Measurements from ENCODE around the gene HS2ST1. TPM values are rescaled to one million over a fixed set of nuclear protein-coding genes. Genes with fewer than 3 reads are reported as not detected.
"Not testable (repeated sequence)": the region's sequence is repeated elsewhere in the genome, so short reads cannot be mapped to it uniquely, and the experiment has no call there.

Gene HS2ST1
- total RNA-seq, 1 donor from 2014 or later, result 17.1 TPM

DNA sequence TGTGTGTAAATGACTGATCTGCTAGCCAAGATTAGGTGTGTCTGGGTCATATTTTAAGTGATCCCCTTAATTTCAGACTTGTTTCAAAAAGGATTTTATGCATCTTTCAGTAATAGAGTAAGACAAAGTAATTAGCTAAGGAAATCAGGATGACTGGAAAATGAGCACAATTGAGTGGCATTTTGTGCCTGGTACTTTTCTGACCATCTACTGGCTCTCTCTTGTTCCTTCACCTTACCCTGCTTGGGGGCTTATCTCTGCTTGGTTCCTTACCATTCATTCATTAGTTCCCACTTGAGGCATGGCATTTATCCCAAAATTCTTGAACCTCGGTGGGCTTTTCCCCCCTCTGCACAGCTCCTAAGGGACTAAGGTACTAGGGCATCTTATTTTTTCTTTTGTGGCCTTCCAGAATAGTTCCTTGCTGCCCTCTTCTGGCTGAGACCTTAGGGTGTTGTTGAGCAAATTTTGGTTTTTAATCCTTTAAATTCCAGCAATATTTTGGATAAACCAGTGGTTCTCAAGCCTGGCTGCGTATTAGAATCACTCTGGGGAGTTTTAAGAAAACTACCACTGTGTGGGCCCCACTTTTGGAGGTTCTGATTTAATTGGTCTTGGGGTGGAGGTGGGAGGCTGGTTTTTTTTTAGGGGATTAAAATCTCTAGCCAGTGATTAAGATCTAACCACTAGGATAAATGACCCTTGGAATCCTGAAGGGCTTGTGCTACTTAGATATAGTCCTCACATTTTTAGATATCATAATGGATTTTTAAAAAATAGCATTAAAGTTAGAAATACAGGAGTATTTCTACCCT lies 50.8 kb downstream of the HS2ST1 start:
- intact Hi-C loops (cut with micrococcal nuclease), result loop anchor here (1.0 to 5.0 kb wide), 3 partner anchors 48 to 585 kb away; no protein-coding TSS in a partner anchor

DNA sequence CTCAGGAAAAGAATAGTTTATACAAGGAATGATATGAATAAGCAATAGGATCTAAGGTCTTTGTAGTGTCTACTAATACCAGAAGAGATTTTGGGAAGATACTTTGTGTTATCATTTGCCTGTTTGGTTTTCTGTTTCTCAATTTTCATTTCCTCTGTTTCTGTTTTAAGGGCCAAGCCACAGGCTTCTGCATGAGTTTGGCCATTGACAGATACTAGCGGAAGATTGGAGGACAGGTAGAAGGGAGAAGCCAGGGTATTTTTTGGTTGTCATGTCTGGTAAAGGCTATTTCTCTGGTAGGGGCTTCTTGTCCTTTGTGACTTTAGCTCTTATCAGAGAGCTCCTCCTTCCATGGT lies 51.4 kb downstream of the HS2ST1 start:
- intact Hi-C loops (cut with micrococcal nuclease), result loop anchor here (1.0 to 5.0 kb wide), 3 partner anchors 49 to 586 kb away; no protein-coding TSS in a partner anchor

DNA sequence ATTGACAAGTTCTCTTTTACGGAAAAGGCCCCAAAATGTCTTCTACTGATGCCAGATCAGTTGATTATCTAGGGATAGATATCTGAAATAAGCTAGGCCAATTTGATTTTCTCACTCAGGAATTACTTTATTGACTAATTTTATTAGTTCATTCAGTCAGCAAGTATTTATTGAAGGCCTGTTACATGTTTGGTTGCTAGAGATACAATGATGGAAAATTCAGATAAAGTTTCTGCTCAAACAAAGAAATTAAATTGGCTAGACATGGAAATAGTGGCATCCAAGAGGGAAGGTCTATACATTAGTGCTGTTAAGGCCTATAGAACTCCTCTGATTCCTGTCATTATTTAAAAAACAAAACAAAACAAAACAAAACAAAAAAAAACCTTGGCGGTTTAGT lies 56.5 kb downstream of the HS2ST1 start:
- intact Hi-C loops (cut with micrococcal nuclease), result no loop called here

DNA sequence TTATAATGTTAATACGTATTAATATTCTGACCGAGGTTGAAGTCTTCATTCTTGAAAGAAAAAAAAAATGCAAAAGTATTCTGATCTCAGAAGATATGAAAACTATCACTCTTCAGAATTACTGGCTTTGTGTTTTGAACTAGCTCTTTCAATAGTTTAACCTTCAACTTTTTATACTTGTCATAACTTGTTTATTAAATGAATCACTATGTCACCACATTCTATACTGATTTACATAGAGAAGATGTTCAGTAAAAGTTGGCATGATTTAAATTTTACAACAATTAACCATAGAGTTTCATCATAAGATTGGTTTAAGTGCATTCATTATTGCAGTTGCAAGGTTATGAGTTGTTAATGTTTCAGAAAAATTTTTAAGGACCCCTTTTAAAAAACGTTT lies 57.3 kb downstream of the HS2ST1 start:
- intact Hi-C loops (cut with micrococcal nuclease), result no loop called here

DNA sequence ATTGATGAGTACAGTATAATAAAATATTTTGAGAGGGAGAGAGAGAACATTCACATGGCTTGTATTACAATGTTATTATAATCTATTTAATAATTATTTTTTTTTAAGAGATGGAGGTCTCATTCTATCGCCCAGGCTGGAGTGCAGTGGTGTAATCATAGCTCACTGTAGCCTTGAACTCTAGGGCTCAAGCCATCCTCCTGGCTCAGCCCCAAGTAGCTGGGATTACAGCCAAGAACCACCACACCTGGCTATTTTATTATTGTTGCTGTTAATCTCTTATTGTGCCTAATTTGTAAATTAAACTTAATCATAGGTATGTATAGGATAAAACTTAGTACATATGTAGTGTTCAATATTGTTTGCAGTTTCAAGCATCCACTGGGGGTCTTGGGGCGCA lies 57.8 kb downstream of the HS2ST1 start:
- intact Hi-C loops (cut with micrococcal nuclease), result no loop called here

DNA sequence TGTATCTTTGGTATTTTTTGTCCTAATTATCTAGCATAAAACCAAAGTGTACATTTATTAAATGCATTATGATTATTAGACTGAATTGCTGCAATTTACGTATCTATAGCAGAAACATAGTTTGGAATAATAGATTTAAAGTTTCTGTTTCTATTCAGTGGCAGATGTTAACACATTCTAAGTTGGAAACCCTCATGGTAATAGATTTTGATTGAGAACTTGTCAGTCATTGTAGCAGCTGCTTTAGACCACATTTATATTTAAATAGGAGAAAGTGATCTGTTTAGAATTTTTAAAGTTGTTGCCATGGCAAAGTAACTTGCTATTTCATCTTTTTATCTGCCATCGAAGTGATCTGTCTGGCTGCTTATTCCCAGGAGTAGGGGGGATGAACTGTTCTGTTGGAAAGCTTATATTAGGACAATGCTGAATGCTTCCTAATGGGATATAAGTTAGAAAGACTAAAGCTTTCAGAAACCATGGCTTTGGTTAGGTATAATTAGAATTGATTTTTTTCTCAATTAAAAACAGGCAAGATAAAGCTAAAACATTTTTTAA lies 61.6 kb downstream of the HS2ST1 start:
- intact Hi-C loops (cut with micrococcal nuclease), result no loop called here

DNA sequence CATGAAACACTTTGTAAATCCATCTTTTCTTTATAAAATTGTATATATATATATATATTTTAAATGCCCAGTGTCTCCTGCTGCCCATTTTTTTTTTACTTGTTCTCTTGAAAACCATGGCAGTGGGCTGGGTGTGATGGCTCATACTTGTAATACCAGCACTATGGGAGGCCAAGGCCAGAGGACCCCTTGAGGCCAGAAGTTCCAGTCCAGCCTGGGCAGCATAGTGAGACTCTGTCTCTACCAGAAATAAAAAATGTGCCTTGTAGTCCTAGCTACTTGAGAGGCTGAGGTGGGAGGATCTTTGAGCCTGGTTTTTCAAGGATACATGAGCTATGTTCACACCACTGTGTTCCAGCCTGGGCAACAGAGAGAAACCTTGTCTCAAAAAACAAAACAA lies 62.2 kb downstream of the HS2ST1 start:
- intact Hi-C loops (cut with micrococcal nuclease), result no loop called here

DNA sequence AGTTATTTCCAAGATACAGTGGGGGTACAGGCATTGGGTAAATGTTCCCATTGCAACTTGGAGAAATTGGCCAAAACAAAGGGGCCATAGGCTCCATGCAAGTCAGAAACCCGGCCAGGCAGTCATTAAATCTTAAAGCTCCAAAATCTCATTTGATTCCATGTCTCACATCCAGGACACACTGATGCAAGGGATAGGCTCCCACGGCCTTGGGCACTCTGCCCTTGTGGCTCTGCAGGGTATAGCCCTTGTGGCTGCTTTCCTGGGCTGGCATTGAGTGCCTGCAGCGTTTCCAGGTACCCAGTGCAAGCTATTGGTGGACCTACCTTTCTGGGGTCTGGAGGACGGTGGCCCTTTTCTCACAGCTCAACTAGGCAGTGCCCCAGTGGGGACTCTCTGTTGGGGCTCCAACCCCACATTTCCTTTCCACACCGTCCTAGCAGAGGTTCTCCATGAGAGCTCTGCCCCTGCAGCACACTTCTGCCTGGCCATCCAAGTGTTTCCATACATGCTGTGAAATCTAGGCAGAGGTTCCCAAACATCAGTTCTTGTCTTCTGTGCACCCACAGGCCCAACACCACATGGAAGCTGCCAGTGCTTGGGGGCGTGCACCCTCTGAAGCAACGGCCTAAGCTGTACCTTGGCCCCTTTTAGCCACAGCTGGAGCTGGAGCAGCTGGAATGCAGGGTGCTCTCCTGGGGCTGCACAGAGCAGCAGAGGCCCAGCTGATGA lies 67.2 kb downstream of the HS2ST1 start:
- intact Hi-C loops (cut with micrococcal nuclease), result no loop called here

DNA sequence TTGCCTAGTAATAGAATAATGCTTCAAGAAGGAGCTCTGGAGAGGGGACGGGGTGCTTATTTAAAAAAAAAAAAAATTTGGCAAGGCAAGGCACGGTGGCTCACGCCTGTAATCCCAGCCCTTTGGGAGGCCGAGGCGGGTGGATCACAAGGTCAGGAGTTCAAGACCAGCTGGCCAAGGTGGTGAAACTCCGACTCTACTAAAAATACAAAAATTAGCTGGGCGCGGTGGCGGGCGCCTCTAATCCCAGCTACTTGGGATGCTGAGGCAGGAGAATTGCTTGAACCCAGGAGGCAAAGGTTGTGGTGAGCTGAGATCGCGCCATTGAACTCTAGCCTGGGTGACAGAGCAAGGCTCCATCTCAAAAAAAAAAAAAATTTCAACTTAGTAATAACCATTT lies 69.2 kb downstream of the HS2ST1 start:
- intact Hi-C loops (cut with micrococcal nuclease), result not testable (repeated sequence)

DNA sequence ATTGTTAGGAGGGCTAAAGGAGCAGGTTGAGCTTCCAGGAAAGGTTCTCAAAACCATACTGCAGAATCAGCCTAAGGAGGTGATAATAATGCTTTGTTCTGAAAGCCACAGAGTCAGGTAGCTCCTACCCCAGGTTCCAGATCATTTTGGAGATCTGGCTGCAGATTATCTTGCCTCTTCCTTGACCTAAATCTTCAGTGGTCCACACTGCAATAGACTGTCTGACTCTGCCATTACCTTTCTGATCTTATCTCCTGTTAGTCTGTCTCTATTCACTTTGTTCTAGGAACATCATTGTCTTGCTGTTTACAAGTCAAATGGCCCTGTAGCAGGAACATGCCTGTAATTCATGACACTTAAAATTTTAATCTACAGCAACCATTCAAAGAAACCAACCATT lies 73.0 kb downstream of the HS2ST1 start:
- intact Hi-C loops (cut with micrococcal nuclease), result no loop called here

DNA sequence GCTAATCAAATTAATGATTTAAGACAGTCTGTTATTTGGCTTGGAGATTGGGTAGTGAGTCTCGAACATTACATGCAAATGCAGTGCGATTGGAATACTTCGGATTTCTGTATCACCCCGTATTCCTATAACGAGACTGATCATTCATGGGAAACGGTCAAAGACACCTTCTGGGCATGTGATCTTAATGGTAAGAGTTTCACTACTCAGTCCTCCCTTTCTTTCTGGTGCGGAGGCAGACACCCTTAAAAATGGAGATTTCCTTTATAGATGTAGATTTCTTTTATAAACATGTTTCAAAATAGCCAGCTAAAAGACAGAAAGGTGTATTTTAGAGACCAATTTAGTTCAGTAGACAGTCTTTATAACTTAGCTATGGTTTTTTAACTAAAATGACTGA lies 74.4 kb downstream of the HS2ST1 start:
- intact Hi-C loops (cut with micrococcal nuclease), result no loop called here

DNA sequence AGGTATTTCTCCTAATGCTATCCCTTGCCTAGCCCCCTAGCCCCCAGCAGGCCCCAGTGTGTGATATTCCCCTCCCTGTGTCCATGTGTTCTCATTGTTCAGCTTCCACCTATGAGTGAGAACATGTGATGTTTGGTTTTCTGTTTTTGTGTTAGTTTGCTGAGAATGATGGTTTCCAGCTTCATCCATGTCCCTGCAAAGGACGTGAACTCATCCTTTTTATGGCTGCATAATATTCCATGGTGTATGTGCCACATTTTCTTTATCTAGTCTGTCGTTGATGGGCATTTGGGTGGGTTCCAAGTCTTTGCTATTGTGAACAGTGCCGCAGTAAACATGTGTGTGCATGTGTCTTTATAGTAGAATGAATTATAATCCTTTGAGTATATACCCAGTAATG lies 75.3 kb downstream of the HS2ST1 start:
- intact Hi-C loops (cut with micrococcal nuclease), result not testable (repeated sequence)

DNA sequence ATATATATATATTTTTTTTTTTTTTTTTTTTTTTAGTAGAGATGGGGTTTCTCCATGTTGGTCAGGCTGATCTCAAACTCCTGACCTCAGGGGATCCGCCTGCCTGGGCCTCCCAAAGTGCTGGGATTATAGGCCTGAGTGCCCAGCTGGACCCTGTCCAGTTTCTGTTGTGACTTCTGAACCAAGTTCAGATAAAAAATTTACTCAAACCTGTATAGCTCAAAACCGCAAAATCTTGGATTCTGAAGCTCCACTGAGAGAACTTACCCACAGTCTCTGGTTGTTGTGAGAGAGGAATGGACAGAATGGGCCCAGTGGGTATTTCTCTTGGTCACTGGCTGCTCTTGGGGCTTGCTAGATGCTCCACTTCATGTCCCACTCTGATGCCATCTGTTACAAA lies 76.4 kb downstream of the HS2ST1 start:
- intact Hi-C loops (cut with micrococcal nuclease), result no loop called here

DNA sequence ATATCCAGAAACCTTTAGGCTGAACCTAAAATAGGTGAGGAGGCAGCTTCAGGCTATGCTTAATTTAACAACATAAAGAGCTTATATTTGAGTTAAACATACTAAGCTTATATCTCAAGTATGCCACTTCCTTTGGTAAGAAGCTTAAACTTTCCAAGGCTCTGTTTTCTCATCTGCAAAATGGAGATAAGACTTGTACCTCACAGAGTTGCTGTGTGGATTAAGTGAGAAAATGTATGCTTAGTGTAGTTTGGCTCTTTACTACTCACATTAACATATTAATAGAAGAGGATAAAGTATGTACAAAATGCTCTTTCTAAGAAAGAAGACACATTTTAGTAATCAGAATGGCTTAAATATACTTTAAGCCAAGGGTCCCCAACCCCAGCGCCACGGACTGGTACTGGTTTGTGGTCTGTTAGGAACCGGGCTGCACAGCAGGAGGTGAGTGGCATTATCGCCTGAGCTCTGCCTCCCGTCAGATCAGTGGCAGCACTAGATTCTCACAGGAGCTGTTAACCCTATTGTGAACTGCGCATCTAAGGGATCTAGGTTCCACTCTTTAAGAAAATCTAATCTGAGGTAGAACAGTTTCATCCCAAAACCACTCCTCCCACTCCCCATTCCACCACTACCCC lies 77.2 kb downstream of the HS2ST1 start:
- intact Hi-C loops (cut with micrococcal nuclease), result no loop called here

DNA sequence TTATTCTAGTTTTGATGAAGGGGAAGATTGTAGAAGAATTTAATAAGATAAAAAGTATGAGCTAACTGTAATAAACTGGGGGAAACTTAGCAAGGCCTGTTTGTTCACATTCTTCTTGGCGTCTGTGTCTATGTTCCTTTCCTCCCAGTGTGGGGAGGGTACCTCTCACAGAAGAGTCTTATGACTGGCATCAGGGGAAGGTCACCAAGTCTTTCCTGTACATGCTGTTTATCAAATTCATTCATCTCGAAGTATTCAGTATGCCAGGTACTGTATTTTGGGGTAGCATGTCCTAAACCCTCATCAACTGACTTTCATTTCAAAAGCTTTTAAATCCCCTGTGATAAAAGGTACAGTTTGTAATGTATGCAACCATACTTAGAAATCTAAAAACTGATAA lies 78.4 kb downstream of the HS2ST1 start:
- intact Hi-C loops (cut with micrococcal nuclease), result no loop called here

DNA sequence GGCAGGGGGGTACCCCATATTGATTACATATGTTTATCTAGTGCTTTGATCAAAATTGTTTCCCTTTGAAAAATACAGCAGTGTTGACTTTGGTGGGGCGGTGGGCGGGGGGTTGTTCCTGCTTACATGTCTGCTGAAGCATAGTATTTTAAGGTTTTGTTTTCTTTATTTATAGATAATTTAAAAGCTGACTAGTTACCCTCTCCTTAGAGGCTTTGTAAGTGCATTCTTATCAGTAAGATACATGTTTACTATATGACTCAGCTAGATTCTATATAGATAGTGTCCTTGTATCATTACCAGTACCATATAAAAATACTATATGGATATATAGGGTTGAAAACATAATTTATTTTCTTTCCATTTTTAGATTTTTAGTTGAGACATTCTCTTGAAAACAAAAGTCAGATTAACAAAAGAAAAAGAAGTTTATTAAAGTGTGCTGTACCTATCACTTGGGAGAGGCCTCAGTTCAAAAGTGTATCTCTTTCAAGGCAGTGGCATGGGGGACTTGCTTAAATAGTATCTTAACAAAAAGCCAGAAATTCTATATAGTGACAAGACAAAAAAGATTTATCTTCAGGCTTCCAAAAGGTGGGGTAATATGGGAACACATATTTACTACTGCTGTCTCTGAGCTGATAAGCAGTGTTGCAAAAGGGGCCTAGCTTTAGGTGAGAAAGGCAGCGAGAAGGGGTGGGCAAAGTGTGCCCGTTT lies 79.0 kb downstream of the HS2ST1 start:
- intact Hi-C loops (cut with micrococcal nuclease), result no loop called here

DNA sequence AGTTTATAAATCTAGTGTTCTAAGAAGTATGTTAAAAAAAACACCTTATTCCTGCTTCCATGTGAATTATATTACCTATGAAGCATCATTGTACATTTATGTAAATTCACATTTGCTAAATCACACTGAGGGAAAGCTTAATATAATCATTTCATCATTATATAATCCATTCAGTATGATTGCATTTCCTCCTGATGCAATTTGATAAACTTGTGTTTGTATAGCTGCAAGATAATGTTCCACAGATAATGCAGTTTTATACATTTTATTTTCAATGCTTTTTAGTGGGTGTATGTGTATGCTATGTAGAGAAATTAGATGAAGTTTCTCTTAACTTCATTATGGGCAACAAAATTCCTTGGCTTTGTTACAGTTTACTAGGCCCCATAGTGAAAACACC lies 79.6 kb downstream of the HS2ST1 start:
- intact Hi-C loops (cut with micrococcal nuclease), result no loop called here

DNA sequence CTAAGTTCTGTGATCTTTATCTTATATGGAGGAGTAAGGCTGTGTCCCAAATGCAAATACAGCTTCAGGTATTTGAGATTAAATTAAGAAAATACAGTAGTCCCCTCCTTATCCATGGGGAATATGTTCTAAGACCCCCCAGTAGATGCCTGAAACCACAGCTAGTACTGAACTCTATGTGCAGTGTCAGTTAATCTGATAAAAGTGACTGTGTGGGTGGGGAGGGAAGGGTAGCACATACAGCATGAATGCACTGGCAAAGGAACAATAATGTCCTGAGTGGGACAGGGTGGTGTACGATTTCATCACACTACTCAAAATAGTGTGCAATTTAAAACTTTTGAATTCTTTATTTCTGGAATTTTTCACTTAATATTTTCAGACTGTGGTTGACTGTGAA lies 83.1 kb downstream of the HS2ST1 start:
- intact Hi-C loops (cut with micrococcal nuclease), result no loop called here

DNA sequence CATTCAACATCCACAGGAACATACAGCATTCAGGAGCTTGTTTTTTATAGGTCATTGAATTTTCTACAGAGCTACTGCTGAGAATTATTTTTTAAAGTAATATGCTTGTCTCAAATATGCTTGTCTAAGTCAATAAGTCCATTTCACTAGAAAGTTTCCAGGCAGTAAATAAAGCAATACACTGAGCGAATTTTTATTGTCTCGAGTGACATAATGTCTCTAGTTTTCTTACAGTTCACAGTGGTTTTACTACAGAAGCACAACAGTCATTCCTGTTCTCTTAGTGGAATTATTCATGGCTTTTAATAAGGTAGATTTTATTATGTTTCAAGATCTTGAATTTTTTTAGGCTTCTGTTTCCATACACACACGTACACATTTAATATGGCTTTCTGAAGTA lies 83.8 kb downstream of the HS2ST1 start:
- intact Hi-C loops (cut with micrococcal nuclease), result no loop called here

DNA sequence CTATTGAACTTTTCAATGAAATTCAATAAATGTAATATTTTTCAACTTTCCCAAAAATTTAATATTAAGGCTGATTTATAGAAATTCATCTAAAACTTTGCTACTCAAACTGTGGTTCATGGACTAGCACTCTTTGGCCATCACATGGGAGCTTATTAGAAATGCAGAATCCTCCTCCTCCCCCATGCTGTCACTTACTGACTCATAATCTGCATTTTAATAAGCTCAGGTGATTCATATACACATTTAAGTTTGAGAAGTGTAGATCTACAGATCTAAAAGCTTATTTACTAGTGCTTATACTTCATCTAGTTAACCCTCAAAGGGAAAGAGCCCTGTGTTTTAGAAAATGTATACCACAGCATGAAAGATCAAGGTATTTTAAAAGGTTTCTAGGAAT lies 84.3 kb downstream of the HS2ST1 start:
- intact Hi-C loops (cut with micrococcal nuclease), result no loop called here

DNA sequence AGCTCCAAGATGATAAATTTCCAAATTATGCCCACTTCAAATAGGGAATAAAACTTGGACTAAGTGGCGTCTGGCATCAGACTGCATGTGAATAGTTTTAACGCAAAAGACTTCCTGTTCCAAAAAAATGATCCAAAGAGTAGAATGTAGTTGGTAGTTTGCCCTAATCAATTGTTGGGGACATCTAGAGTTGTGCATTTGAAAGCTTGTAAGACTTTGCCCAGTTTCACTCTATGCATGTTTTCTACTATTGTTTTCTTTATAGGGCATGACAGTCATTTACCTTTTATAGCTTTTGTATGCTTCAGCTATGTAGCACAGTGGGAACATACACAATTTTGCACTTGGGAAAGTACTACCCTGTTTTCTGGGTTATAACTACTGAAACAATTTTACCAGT lies 86.0 kb downstream of the HS2ST1 start:
- intact Hi-C loops (cut with micrococcal nuclease), result no loop called here

Data from T-helper 1 cell treated with Interleukin-12 subunit alpha and Interleukin-12 subunit beta and Interleukin-4 antibody, amounts not matched to agents 30 ng/mL and 1 ng/mL, for 36 hours (primary cell).